B cell (primary cell): ENCODE data around the gene TBXA2R.

Source experiments
- EZH2 ChIP-seq: IDR thresholded peaks from 2 replicates; pipeline ENCODE4 v1.6.1; 2012; ENCODE audit warnings: borderline replicate concordance, low read depth, mild to moderate bottlenecking, moderate library complexity, low read length; ENCODE audit not compliant: insufficient read depth, poor library complexity, severe bottlenecking
- TF ChIP-seq, protein P1 (sequence below): fragments of 200-600 bp; IDR thresholded peaks from one replicate; pipeline ENCODE4 v1.8.0; 2022; ENCODE audit warnings: antibody characterized with exemption, mild to moderate bottlenecking

DNA sequence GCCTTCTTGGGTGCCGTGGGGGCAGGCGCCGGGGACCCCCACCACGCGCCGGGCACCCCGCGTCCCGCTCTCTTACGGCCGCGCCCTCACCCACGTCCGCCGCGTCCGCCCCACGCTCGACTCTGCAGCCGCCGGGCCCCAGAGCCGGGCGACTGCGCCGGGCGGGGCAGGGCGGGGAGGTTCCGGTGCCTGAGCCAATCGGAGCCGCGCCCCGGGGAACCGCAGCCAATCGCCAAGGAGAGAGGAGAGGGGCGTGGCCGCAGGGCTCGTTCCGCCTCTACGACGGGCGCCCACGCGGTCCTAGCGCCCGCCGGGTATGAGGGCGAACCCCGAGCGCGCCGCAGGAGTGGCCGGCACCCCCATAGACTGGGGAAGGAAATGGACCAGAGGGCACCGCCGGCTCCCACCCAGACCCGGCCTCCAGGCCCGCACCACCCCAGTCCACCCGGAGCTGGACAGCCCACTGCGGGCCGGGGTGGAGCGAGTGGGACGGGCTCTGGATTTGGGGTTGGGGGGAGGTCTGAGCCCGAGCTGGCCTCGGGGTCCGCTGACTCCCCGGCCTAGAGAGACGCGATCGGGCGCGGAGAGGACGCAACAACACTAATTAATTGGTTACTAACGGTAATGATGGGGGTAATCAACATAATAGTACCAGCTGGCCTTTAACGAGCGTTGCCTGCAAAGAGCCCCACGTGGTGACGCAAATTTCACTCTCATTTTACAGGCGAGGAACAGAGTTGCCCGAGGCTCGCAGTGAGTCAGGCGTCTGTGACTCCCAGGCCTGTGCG, 49.0 kb downstream of the TBXA2R start, which contains the start of gene MFSD12:
- TF ChIP-seq, protein P1, sequence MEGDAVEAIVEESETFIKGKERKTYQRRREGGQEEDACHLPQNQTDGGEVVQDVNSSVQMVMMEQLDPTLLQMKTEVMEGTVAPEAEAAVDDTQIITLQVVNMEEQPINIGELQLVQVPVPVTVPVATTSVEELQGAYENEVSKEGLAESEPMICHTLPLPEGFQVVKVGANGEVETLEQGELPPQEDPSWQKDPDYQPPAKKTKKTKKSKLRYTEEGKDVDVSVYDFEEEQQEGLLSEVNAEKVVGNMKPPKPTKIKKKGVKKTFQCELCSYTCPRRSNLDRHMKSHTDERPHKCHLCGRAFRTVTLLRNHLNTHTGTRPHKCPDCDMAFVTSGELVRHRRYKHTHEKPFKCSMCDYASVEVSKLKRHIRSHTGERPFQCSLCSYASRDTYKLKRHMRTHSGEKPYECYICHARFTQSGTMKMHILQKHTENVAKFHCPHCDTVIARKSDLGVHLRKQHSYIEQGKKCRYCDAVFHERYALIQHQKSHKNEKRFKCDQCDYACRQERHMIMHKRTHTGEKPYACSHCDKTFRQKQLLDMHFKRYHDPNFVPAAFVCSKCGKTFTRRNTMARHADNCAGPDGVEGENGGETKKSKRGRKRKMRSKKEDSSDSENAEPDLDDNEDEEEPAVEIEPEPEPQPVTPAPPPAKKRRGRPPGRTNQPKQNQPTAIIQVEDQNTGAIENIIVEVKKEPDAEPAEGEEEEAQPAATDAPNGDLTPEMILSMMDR = no peak
- no peak for TF ChIP-seq EZH2
